Stimulated activated CD8-positive, alpha-beta memory T cell treated with anti-CD3 and anti-CD28 coated beads, Interleukin-4, amount 100 ng/mL, for 4 hours (primary cell): Measurements from ENCODE around the gene TTLL10.
"Not testable (repeated sequence)": the region's sequence is repeated elsewhere in the genome, so short reads cannot be mapped to it uniquely, and the experiment has no call there.

Source experiments
- DNase-seq, 2 donors: peaks; one replicate each; pipeline ENCODE4 v3.0.0-alpha.2; 2020; ENCODE audit warnings: low read depth in 2 of 2, low spot score in 1 of 2

Gene TTLL10

GRCh38 chr1:1141244-1141910 lies 32.3 kb upstream of the TTLL10 start:
- no peak for DNase-seq

- DNase-seq, result no peak
Observed at GRCh38 chr1:1141911-1142250, 31.8 kb upstream of the TTLL10 start.

- DNase-seq, result peak in 1 of 2 donors; percentile 20
Observed at GRCh38 chr1:1142352-1142751, 31.3 kb upstream of the TTLL10 start.

- DNase-seq, result no peak
Observed at GRCh38 chr1:1142844-1143243, 30.8 kb upstream of the TTLL10 start.

- DNase-seq, result no peak
Observed at GRCh38 chr1:1143636-1144035, 30.0 kb upstream of the TTLL10 start.

- no peak for DNase-seq
Observed at GRCh38 chr1:1144122-1144842, 29.4 kb upstream of the TTLL10 start.

- no peak for DNase-seq
Observed at GRCh38 chr1:1144843-1145546, 28.7 kb upstream of the TTLL10 start.

GRCh38 chr1:1145547-1145914 lies 28.1 kb upstream of the TTLL10 start:
- DNase-seq, result no peak

GRCh38 chr1:1146026-1146425 lies 27.7 kb upstream of the TTLL10 start:
- no peak for DNase-seq

GRCh38 chr1:1146596-1146995 lies 27.1 kb upstream of the TTLL10 start:
- DNase-seq, result no peak

GRCh38 chr1:1148061-1148460 lies 25.6 kb upstream of the TTLL10 start:
- DNase-seq, result no peak

GRCh38 chr1:1148569-1148968 lies 25.1 kb upstream of the TTLL10 start:
- no peak for DNase-seq

GRCh38 chr1:1149416-1149815 lies 24.3 kb upstream of the TTLL10 start:
- DNase-seq, result no peak

GRCh38 chr1:1150100-1150499 lies 23.6 kb upstream of the TTLL10 start:
- DNase-seq, result no peak

- DNase-seq, result no peak
Observed at GRCh38 chr1:1151306-1151705, 22.4 kb upstream of the TTLL10 start.

- not testable (repeated sequence) for DNase-seq
Observed at GRCh38 chr1:1152431-1152830, 21.2 kb upstream of the TTLL10 start.

GRCh38 chr1:1153215-1153614 lies 20.5 kb upstream of the TTLL10 start:
- DNase-seq, result not testable (repeated sequence)

GRCh38 chr1:1153874-1154273 lies 19.8 kb upstream of the TTLL10 start:
- DNase-seq, result no peak

- DNase-seq, result no peak
Observed at GRCh38 chr1:1155258-1155657, 18.4 kb upstream of the TTLL10 start.

- DNase-seq, result no peak
Observed at GRCh38 chr1:1156140-1157032, 17.3 kb upstream of the TTLL10 start.

GRCh38 chr1:1157033-1157365 lies 16.7 kb upstream of the TTLL10 start:
- no peak for DNase-seq
